SK-N-SH (cell line): Measurements from ENCODE around the gene PADI2. TPM values are rescaled to one million over a fixed set of nuclear protein-coding genes. Genes with fewer than 3 reads are reported as not detected.
A peak's percentile ranks its signal among the peaks of the same experiment; 100 is the strongest.

ENCODE experiments used
- CTCF ChIA-PET: fragments of 300-600, 350-600 bp; formaldehyde crosslinking; extraction: SDS; loops from one replicate; lab custom pipeline; 2021; lab: Yijun Ruan, JAX
- POLR2A ChIA-PET: fragments of 350-600 bp; sonication (Branson Sonifier 250); formaldehyde crosslinking; extraction: SDS; loops from one replicate; lab custom pipeline; 2020; ENCODE audit warnings: antibody characterized with exemption, inconsistent platforms; lab: Yijun Ruan, JAX
- DNase-seq: peaks from one replicate; pipeline ENCODE4 v3.0.0; 2012
- H2AFZ ChIP-seq: fragments of 200-600 bp; sonication (generic); 2 replicates; pipeline ENCODE4 v1.8.1; 2016; ENCODE audit warnings: antibody characterized with exemption, mild to moderate bottlenecking, low read depth
- H3F3A ChIP-seq: fragments of 200-600 bp; sonication (generic); replicated peaks from 2 replicates; pipeline ENCODE3; 2016; ENCODE audit warnings: antibody characterized with exemption, mild to moderate bottlenecking; ENCODE audit not compliant: insufficient read depth
- H3K27ac ChIP-seq, 2 experiments: fragments of 200-500 bp in 1 of 2; fragments of 200-600 bp in 1 of 2; sonication (Bioruptor generic) in 1 of 2; sonication (generic), shearing (Covaris generic) in 1 of 2; 2 replicates each; pipeline versions ENCODE4 v1.5.1 to v1.6.1; 2014 to 2016; ENCODE audit warnings: low read depth in 2 of 2, inconsistent platforms in 1 of 2, low read length in 1 of 2, mild to moderate bottlenecking in 1 of 2, mixed read lengths in 1 of 2
- H3K27me3 ChIP-seq: fragments of 200-600 bp; sonication (generic), shearing (Covaris generic); 2 replicates; pipeline ENCODE4 v1.6.1; 2016; ENCODE audit warnings: mixed run types; ENCODE audit not compliant: insufficient read depth
- H3K36me3 ChIP-seq, 2 experiments: fragments of 200-500 bp in 1 of 2; fragments of 200-600 bp in 1 of 2; sonication (Bioruptor generic) in 1 of 2; sonication (generic) in 1 of 2; replicated peaks in 1 of 2; 2 replicates each; pipeline versions ENCODE3 to v1.5.1; 2014 to 2016; ENCODE audit warnings: low read length in 1 of 2, mild to moderate bottlenecking in 1 of 2; ENCODE audit not compliant: insufficient read depth in 2 of 2, control insufficient read depth in 1 of 2
- H3K4me1 ChIP-seq, 2 experiments: fragments of 200-500 bp in 1 of 2; fragments of 200-600 bp in 1 of 2; sonication (Bioruptor generic) in 1 of 2; sonication (generic), shearing (Covaris generic) in 1 of 2; 2 replicates each; pipeline versions ENCODE4 v1.5.1 to v1.6.1; 2014 to 2016; ENCODE audit warnings: low read depth in 1 of 2, low read length in 1 of 2, mixed run types in 1 of 2; ENCODE audit not compliant: insufficient read depth in 2 of 2, control insufficient read depth in 1 of 2
- H3K4me2 ChIP-seq: fragments of 200-600 bp; sonication (generic), shearing (Covaris generic); 2 replicates; pipeline ENCODE4 v1.6.1; 2017; ENCODE audit warnings: mixed run types
- H3K4me3 ChIP-seq, 2 experiments: fragments of 200-500 bp in 1 of 2; fragments of 200-600 bp in 1 of 2; sonication (Bioruptor generic) in 1 of 2; sonication (generic), shearing (Covaris generic) in 1 of 2; 2 replicates each; pipeline versions ENCODE4 v1.5.1 to v1.8.1; 2014 to 2016; ENCODE audit warnings: low read depth in 2 of 2, inconsistent platforms in 1 of 2, low read length in 1 of 2, mild to moderate bottlenecking in 1 of 2, mixed read lengths in 1 of 2, moderate library complexity in 1 of 2
- H3K79me2 ChIP-seq: fragments of 200-600 bp; sonication (generic); 2 replicates; pipeline ENCODE4 v1.8.1; 2017; ENCODE audit warnings: mild to moderate bottlenecking; ENCODE audit not compliant: insufficient read depth
- H3K9ac ChIP-seq: fragments of 200-600 bp; sonication (generic); 2 replicates; pipeline ENCODE4 v1.6.1; 2017; ENCODE audit warnings: mixed run types
- H3K9me2 ChIP-seq: fragments of 200-600 bp; sonication (generic); 2 replicates; pipeline ENCODE4 v1.6.1; 2017; ENCODE audit warnings: mixed run types
- H3K9me3 ChIP-seq: fragments of 200-600 bp; sonication (generic); 2 replicates; pipeline ENCODE4 v1.6.1; 2017; ENCODE audit warnings: mixed run types, mild to moderate bottlenecking, moderate library complexity
- H4K20me1 ChIP-seq: fragments of 200-600 bp; sonication (generic); 2 replicates; pipeline ENCODE4 v1.6.1; 2017; ENCODE audit warnings: mild to moderate bottlenecking, mixed run types; ENCODE audit not compliant: insufficient read depth
- CTCF ChIP-seq: fragments of 200-600 bp; sonication (generic); IDR thresholded peaks from 2 replicates; pipeline ENCODE4 v1.6.1; 2017; ENCODE audit warnings: antibody characterized with exemption, mild to moderate bottlenecking, moderate library complexity
- ELF1 ChIP-seq: IDR thresholded peaks from 2 replicates; pipeline ENCODE4 v1.4.0; 2012
- EZH2phosphoT487 ChIP-seq: fragments of 200-600 bp; sonication (generic); IDR thresholded peaks from 2 replicates; pipeline ENCODE4 v1.6.1; 2017; ENCODE audit warnings: low read depth, mixed run types, mild to moderate bottlenecking, antibody characterized with exemption, moderate library complexity, borderline replicate concordance
- FOSL2 ChIP-seq: IDR thresholded peaks from 2 replicates; pipeline ENCODE4 v1.4.0; 2012; ENCODE audit warnings: low read depth, mild to moderate bottlenecking, moderate library complexity, borderline replicate concordance
- FOXM1 ChIP-seq: IDR thresholded peaks from 2 replicates; pipeline ENCODE4 v1.4.0; 2012; ENCODE audit warnings: low read depth, mild to moderate bottlenecking
- GATA2 ChIP-seq: sonication (generic); formaldehyde crosslinking; IDR thresholded peaks from 2 replicates; pipeline ENCODE4 v1.5.0; 2020; ENCODE audit warnings: mild to moderate bottlenecking, missing genetic modification reagents
- MAX ChIP-seq: IDR thresholded peaks from 2 replicates; pipeline ENCODE4 v1.4.0; 2012; ENCODE audit warnings: low read depth
- NRF1 ChIP-seq: IDR thresholded peaks from 2 replicates; pipeline ENCODE4 v1.6.1; 2012; ENCODE audit warnings: low read depth, mild to moderate bottlenecking, low read length
- TCF12 ChIP-seq: IDR thresholded peaks from 2 replicates; pipeline ENCODE4 v1.4.0; 2012
- USF1 ChIP-seq: IDR thresholded peaks from 2 replicates; pipeline ENCODE4 v1.4.0; 2012; ENCODE audit warnings: low read depth, borderline replicate concordance
- polyA plus RNA-seq, 3 experiments: library from polyadenylated mRNA; depleted of rRNA; stranded (reverse); fragments of >200 nt; gene quantifications; 2 replicates each; pipeline ENCODE4 v1.2.3, GENCODE V29; 2012
- TF ChIP-seq, protein P1 (sequence below): IDR thresholded peaks from 2 replicates; pipeline ENCODE4; 2012
- TF ChIP-seq, protein P2 (sequence below): fragments of 150-350 bp; IDR thresholded peaks from 2 replicates; pipeline ENCODE4 v1.6.1; 2017; ENCODE audit warnings: antibody characterized with exemption, low read length, low read depth, borderline replicate concordance
- TF ChIP-seq, protein P3 (sequence below): fragments of 150-350 bp; IDR thresholded peaks from 2 replicates; pipeline ENCODE4 v1.6.1; 2016; ENCODE audit warnings: mild to moderate bottlenecking, low read depth, low read length

The PADI2 gene
- polyA plus RNA-seq, 1 of the 3 experiments (the other 2 are of a cell fraction): 0.58 TPM

DNA sequence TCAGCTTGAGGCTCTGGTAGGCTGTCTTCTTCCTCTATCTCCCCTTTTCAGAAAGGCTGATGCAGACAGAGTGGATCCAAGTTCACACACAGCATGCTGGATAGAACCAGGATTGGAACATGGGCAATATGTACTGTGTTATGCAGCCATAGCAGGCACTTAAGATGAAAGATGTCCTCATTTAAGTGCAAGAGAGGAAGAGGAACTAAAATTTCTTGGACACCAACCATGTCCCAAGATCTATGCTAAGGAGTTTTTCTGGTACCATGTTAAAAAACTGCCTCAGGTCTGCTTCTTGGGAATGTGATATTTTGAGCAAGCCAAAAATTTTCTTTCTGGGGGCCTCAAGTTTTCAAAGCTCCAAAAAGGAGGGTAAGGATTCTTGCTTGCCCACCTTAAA is 66.6 kb downstream of the PADI2 start:
- no peak for DNase-seq
- Histone ChIP-seq H3K4me2 (peak overlapping the region; percentile 94), H3K9ac (peak overlapping the region; percentile 74; the same call in 1 of the 2 replicates), H3K27me3 (no peaks in the 10 kb centered on the region), H3F3A (peaks cover 10% of the 10 kb centered on the region), H3K9me3 (no peaks in the 10 kb centered on the region), H2AFZ (no peak overlapping the region), H3K4me3 (peak overlapping the region; percentile 87 to 96; a peak in 3 of 4 replicates), H3K4me1 (peaks cover 8 to 11% of the 10 kb centered on the region in 2 experiments; a peak in 3 of 4 replicates), H3K36me3 (peaks cover 8 to 16% of the 10 kb centered on the region in 2 experiments), H3K79me2 (peaks cover 61% of the 10 kb centered on the region), H3K27ac (no peak overlapping the region), H3K9me2 (no peaks in the 10 kb centered on the region), H4K20me1 (no peaks in the 10 kb centered on the region)
- TF ChIP-seq MAX (no peak), CTCF (no peak), TCF12 (no peak), EZH2phosphoT487 (no peak), USF1 (no peak), ELF1 (no peak), NRF1 (no peak), FOXM1 (no peak), FOSL2 (no peak), GATA2 (CRISPR knock-in tag) (no peak)
- TF ChIP-seq, protein P1, sequence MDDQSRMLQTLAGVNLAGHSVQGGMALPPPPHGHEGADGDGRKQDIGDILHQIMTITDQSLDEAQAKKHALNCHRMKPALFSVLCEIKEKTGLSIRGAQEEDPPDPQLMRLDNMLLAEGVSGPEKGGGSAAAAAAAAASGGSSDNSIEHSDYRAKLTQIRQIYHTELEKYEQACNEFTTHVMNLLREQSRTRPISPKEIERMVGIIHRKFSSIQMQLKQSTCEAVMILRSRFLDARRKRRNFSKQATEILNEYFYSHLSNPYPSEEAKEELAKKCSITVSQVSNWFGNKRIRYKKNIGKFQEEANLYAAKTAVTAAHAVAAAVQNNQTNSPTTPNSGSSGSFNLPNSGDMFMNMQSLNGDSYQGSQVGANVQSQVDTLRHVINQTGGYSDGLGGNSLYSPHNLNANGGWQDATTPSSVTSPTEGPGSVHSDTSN: no peak
- TF ChIP-seq, protein P2, sequence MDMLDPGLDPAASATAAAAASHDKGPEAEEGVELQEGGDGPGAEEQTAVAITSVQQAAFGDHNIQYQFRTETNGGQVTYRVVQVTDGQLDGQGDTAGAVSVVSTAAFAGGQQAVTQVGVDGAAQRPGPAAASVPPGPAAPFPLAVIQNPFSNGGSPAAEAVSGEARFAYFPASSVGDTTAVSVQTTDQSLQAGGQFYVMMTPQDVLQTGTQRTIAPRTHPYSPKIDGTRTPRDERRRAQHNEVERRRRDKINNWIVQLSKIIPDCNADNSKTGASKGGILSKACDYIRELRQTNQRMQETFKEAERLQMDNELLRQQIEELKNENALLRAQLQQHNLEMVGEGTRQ: no peak
- TF ChIP-seq, protein P3, sequence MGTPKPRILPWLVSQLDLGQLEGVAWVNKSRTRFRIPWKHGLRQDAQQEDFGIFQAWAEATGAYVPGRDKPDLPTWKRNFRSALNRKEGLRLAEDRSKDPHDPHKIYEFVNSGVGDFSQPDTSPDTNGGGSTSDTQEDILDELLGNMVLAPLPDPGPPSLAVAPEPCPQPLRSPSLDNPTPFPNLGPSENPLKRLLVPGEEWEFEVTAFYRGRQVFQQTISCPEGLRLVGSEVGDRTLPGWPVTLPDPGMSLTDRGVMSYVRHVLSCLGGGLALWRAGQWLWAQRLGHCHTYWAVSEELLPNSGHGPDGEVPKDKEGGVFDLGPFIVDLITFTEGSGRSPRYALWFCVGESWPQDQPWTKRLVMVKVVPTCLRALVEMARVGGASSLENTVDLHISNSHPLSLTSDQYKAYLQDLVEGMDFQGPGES: no peak
- ChIA-PET POLR2A (no interaction called here), CTCF (interaction anchor here (0.6 to 24.3 kb wide), 2 partner anchors 14 to 94 kb away, joined by 3 to 408 read pairs; no protein-coding TSS in a partner anchor)
